Measurements from ENCODE around the gene NT5DC1.

NT5DC1 gene

DNA sequence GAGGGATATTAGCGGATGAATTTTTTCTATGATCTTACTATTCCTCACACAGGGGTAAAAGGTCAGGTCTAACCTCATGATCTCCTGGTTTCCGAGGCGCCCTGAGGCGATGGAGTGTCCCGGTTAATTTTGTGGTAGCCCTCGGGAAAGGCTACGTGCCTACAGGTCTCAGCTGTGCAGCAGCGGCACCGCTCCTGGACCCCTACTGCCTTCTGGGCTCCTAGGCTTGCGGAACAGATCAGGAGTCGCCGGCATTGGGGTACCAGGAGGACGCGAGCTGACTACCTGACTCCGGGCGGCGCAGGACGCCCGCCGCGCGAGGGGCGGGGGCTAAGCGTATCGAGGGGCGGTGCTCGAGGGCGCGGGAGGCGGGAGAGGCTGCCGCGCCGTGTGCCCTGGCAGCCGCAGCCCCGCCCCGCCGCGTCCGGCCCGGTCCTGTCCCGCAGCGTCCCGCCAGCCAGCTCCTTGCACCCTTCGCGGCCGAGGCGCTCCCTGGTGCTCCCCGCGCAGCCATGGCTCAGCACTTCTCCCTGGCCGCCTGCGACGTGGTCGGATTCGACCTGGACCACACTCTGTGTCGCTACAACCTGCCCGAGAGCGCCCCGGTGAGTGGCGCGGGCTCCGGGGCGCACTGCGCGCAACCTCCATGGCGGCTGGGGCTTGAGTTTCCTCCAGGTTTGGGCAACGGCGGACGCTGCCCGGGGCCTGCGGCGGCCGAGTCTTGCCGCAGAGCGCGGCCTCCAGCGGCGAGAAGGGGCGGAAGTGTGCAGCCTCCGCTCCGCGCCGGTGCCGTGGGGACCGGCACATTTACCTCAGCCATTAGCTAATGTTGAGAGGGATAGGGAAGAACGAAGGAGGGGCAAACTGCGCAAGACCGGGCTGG lies at the start of gene NT5DC1:
NT5DC1 (plus strand) TSS at position 435 of the 883 bp plus-strand sequence; CDS start at position 513, 78 bp downstream.
- peak; percentile 94 for DNase-seq (ENCODE audit: low spot score)
- in situ Hi-C loops (cut with MboI; ENCODE audit: low sequenced_read_pairs, unreplicated experiment): no loop called here
- peak; percentile 11 for TF ChIP-seq CTCF (IDR thresholded peaks at IDR 0.05; ENCODE audit: borderline replicate concordance, control extremely low read depth, extremely low read depth, insufficient read depth, missing control alignments)

- no peak for TF ChIP-seq CTCF (IDR thresholded peaks at IDR 0.05; ENCODE audit: borderline replicate concordance, control extremely low read depth, extremely low read depth, insufficient read depth, missing control alignments)
These were observed 49.4 kb upstream of the NT5DC1 start for GRCh38 chr6:116051244-116051643.

GRCh38 chr6:116055513-116055912 lies 45.1 kb upstream of the NT5DC1 start:
- in situ Hi-C loops (cut with MboI; ENCODE audit: low sequenced_read_pairs, unreplicated experiment): no loop called here
- no peak for DNase-seq (ENCODE audit: low spot score)
- TF ChIP-seq CTCF (IDR thresholded peaks at IDR 0.05; ENCODE audit: borderline replicate concordance, control extremely low read depth, extremely low read depth, insufficient read depth, missing control alignments): no peak

More at GRCh38 chr6:116051244-116051643, 49.4 kb upstream of the NT5DC1 start:
- DNase-seq (ENCODE audit: low spot score): no peak
- in situ Hi-C loops (cut with MboI; ENCODE audit: low sequenced_read_pairs, unreplicated experiment): no loop called here

DNA sequence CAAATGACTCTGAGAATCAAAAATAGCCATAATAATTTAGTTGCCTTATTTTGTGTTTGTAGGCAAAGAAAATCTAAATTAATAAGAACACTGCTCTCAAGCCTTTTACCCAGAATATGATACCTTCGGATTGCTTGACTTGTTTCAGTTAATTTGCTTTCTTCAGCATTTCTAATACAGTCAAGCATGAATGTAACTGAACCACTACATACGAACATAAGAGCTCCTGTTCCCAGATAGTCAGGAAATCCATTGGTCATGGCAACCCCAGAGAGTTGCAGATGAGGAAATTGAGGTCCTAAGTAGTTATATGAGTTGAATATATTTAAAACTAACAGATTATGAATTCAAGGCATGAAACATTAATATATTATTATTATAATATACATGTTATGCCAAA lies 42.9 kb upstream of the NT5DC1 start:
- in situ Hi-C loops (cut with MboI; ENCODE audit: low sequenced_read_pairs, unreplicated experiment): no loop called here
- TF ChIP-seq CTCF (IDR thresholded peaks at IDR 0.05; ENCODE audit: borderline replicate concordance, control extremely low read depth, extremely low read depth, insufficient read depth, missing control alignments): no peak
- no peak for DNase-seq (ENCODE audit: low spot score)

GRCh38 chr6:116059713-116060571 lies 40.7 kb upstream of the NT5DC1 start:
- in situ Hi-C loops (cut with MboI; ENCODE audit: low sequenced_read_pairs, unreplicated experiment): no loop called here
- peak; percentile 36 for DNase-seq (ENCODE audit: low spot score)
- no peak for TF ChIP-seq CTCF (IDR thresholded peaks at IDR 0.05; ENCODE audit: borderline replicate concordance, control extremely low read depth, extremely low read depth, insufficient read depth, missing control alignments)

GRCh38 chr6:116060572-116061283 lies 39.9 kb upstream of the NT5DC1 start, which contains the start of gene FRK:
Gene FRK, minus strand, starts transcription at chr6:116060891. Its CDS starts 580 bp downstream, at chr6:116060311.
- DNase-seq (ENCODE audit: low spot score): no peak
- in situ Hi-C loops (cut with MboI; ENCODE audit: low sequenced_read_pairs, unreplicated experiment): no loop called here
- no peak for TF ChIP-seq CTCF (IDR thresholded peaks at IDR 0.05; ENCODE audit: borderline replicate concordance, control extremely low read depth, extremely low read depth, insufficient read depth, missing control alignments)
